Ovary (tissue), 3 donors: Measurements from ENCODE around the gene EGR1.

Experiments used
- EP300 ChIP-seq: sonication (generic); formaldehyde crosslinking; IDR thresholded peaks from one replicate; pipeline ENCODE4 v1.6.1; 2017; ENCODE audit warnings: antibody characterized with exemption
- TF ChIP-seq, protein P1 (sequence below), 3 donors: fragments of 450-650 bp in 2 of 3; fragments of 200-600 bp in 1 of 3; IDR thresholded peaks; one replicate each; pipeline versions ENCODE4 v1.5.1 to v1.8.0; 2016 to 2022; ENCODE audit warnings: antibody characterized with exemption in 3 of 3, mild to moderate bottlenecking in 1 of 3
- donor health status: DM: no; HTN: no; CAD: no.

DNA sequence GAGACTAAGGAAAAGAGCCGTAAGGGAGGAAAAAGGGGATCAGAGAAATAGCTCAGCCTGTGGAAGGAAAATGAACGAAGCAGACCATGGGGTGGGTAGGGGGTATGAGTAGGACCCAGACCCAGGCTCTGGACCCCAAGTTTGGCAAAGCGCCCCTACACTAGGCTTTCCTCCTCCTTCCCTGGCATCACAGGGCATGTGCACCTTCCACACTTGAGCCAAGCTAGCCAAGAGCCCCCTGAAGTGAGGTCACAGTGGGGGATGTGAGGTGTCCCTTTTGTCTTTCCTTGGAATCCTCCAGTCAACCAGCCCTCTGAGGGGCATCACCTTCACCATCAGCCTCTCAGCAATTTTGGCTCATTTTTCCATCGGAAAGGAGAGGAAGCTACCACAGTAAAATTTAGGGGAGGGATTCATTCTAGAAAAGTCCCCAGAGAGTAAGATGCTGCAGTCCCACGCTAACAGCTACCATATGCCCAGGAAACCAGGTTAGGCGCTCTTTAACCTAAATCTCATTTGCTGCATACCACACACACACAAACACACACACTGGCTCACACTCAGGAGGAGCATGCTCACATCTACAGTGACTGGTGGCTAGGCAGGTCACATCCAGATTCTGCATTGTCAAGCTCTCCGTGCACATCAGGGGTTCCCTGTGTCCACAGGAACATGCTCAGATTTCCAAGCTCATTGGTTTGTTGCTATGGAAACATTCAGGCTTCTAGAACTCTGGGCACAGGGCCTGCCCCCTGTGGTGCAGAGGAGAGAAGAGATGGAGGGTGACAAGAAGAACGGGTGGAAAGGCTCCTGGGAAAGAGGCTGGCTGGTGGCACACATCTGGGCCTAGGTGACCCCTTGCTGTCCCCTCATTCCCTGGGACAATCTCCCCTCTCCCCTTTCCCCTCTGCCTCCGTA is 16.5 kb upstream of the EGR1 start:
- TF ChIP-seq, protein P1, sequence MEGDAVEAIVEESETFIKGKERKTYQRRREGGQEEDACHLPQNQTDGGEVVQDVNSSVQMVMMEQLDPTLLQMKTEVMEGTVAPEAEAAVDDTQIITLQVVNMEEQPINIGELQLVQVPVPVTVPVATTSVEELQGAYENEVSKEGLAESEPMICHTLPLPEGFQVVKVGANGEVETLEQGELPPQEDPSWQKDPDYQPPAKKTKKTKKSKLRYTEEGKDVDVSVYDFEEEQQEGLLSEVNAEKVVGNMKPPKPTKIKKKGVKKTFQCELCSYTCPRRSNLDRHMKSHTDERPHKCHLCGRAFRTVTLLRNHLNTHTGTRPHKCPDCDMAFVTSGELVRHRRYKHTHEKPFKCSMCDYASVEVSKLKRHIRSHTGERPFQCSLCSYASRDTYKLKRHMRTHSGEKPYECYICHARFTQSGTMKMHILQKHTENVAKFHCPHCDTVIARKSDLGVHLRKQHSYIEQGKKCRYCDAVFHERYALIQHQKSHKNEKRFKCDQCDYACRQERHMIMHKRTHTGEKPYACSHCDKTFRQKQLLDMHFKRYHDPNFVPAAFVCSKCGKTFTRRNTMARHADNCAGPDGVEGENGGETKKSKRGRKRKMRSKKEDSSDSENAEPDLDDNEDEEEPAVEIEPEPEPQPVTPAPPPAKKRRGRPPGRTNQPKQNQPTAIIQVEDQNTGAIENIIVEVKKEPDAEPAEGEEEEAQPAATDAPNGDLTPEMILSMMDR (IDR thresholded peaks at IDR 0.05): no peak
- no peak for TF ChIP-seq EP300
